Spleen (tissue), 11 donors: ENCODE measurements around the gene ADNP2. TPM values are rescaled to one million over a fixed set of nuclear protein-coding genes. Genes with fewer than 3 reads are reported as not detected.

Experiments
- DNase-seq: peaks from one replicate; pipeline ENCODE4 v3.0.0-alpha.2; 2020
- H3K27ac ChIP-seq, 8 donors: fragments of 200-600 bp; sonication (generic) in 7 of 8; 1 replicate in 4 of 8; 2 replicates in 4 of 8; pipeline versions ENCODE4 v1.5.0 to v1.8.0; 2016 to 2021; ENCODE audit warnings: inconsistent platforms in 4 of 8, mild to moderate bottlenecking in 4 of 8, moderate library complexity in 1 of 8
- H3K27me3 ChIP-seq, 7 donors: fragments of 200-600 bp; sonication (generic) in 6 of 7; replicated peaks in 1 of 7; 1 replicate in 4 of 7; 2 replicates in 3 of 7; pipeline versions ENCODE4 v1.5.0 to v1.8.0; 2016 to 2021; ENCODE audit warnings: inconsistent platforms in 3 of 7, mild to moderate bottlenecking in 1 of 7
- H3K36me3 ChIP-seq, 6 donors: fragments of 200-600 bp; sonication (generic) in 5 of 6; 1 replicate in 4 of 6; 2 replicates in 2 of 6; pipeline versions ENCODE4 v1.5.0 to v1.8.0; 2016 to 2021; ENCODE audit warnings: inconsistent platforms in 2 of 6
- H3K4me1 ChIP-seq, 6 donors: fragments of 200-600 bp; sonication (generic) in 5 of 6; 1 replicate in 3 of 6; 2 replicates in 3 of 6; pipeline versions ENCODE4 v1.5.0 to v1.8.0; 2016 to 2021; ENCODE audit warnings: inconsistent platforms in 3 of 6
- H3K4me3 ChIP-seq, 8 donors: fragments of 200-600 bp; sonication (generic) in 7 of 8; 1 replicate in 4 of 8; 2 replicates in 4 of 8; pipeline versions ENCODE4 v1.5.0 to v1.8.0; 2016 to 2021; ENCODE audit warnings: inconsistent platforms in 4 of 8, mild to moderate bottlenecking in 4 of 8, moderate library complexity in 2 of 8
- H3K9me3 ChIP-seq, 8 donors: fragments of 200-600 bp; sonication (generic) in 7 of 8; 1 replicate in 4 of 8; 2 replicates in 4 of 8; pipeline versions ENCODE4 v1.5.0 to v1.8.0; 2016 to 2021; ENCODE audit warnings: inconsistent platforms in 4 of 8
- POLR2A ChIP-seq, 3 donors: fragments of 450-650 bp; IDR thresholded peaks; one replicate each; pipeline ENCODE4 v1.5.1; 2017; ENCODE audit warnings: antibody characterized with exemption in 3 of 3, mild to moderate bottlenecking in 1 of 3
- POLR2AphosphoS5 ChIP-seq, 3 donors: sonication (generic); formaldehyde crosslinking; IDR thresholded peaks; one replicate each; pipeline ENCODE4 v1.5.1; 2017; ENCODE audit warnings: antibody characterized with exemption in 3 of 3
- WGBS, 5 donors: extraction: QIAGEN DNeasy Blood & Tissue Kit in 3 of 5; methylation state at CpG; one replicate each; pipeline versions ENCODE4 v1.1.5 to v1.1.7; 2013 to 2018; 5-methylcytosine and 5-hydroxymethylcytosine counted together
- intact Hi-C: fragments of 100-400 bp; cut with DNase I; formaldehyde crosslinking; loops from one replicate; pipeline ENCODE4 v1.15.0; 2023; ENCODE audit warnings: low total_unique reads
- polyA plus RNA-seq, 3 donors: library from polyadenylated mRNA; stranded (reverse); fragments of 200-250 nt; gene quantifications; one replicate each; pipeline ENCODE4 v1.2.1, GENCODE V29; 2013
- total RNA-seq, 7 donors: library from RNA; depleted of rRNA in 3 of 7; stranded (reverse); fragments of >200 nt in 3 of 7; fragmentation: NEBNext Ultra II Directional in 4 of 7; extraction: Animal tissue kit (Norgen Biotek cat#: 25700) in 4 of 7; gene quantifications; one replicate each; pipeline versions ENCODE4 v1.1.0 to v1.2.1, GENCODE V29; 2016 to 2021
- TF ChIP-seq, protein P1 (sequence below), 11 experiments: fragments of 200-600 bp in 7 of 11; fragments of 450-650 bp in 4 of 11; sonication (generic) in 4 of 11; IDR thresholded peaks in 8 of 11; conservative IDR thresholded peaks in 3 of 11; 1 replicate in 7 of 11; 2 replicates in 4 of 11; pipeline versions ENCODE4 v1.4.0 to v1.8.0; 2016 to 2021; ENCODE audit warnings: antibody characterized with exemption in 11 of 11, inconsistent platforms in 4 of 11, mild to moderate bottlenecking in 1 of 11
- donor health status: healthy with polysubstance abuse.
- donor health status: DM: no; HTN: no; CAD: no; lungs with moderate emphysema.
- donor health status: DM: no; HTN: no; CAD: no.
- donor health status: Bipolar disorder and iron deficiency.
- donor health status: healthy.
- donor health status: DM: no; HTN: no; CAD: no.
- donor health status: DM: yes; HTN: yes; CAD: no.

ADNP2 gene
- total and polyA plus RNA-seq, 10 donors: 3.5 to 20.6 (median 15.1) TPM

DNA sequence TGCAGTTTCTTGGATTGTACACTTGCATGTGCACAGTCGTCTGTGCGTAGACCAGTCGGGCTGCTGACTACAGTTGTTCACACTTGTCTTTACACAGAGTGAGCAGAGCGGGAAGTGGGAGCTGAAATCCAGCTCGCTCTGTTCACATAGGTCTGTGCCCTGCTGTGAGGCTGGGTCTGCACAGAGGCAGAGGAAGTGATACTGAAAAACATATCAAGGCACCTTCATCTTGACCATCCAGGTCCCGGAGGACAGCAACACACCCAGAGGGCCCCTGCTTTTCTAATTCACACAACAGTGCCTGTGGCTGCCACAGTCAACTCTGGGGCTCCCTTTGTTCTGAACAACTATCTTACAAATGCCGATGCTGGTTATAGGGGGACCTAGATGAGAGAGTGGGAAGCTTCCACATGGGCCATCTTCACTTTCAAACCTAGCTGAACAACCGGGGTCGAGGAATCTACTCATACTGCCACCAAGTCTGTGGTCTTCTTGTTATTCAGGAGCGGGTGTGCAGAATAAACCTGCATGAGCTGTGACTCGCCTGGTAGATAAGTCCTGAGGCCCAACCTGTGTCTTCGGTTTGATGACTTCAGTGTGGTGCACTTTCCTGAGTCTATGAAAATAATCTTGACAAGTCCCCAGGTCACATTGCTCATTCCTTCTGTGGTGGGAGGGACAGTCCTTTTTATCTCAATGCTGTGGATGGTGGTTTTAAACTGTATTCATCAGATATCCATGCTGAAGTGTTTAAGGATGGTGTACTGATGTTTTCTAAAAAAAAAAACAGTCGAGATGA is 3.5 kb upstream of the ADNP2 start:
- H3K36me3 ChIP-seq: no peaks in the 10 kb centered on the region
- TF ChIP-seq, protein P1, sequence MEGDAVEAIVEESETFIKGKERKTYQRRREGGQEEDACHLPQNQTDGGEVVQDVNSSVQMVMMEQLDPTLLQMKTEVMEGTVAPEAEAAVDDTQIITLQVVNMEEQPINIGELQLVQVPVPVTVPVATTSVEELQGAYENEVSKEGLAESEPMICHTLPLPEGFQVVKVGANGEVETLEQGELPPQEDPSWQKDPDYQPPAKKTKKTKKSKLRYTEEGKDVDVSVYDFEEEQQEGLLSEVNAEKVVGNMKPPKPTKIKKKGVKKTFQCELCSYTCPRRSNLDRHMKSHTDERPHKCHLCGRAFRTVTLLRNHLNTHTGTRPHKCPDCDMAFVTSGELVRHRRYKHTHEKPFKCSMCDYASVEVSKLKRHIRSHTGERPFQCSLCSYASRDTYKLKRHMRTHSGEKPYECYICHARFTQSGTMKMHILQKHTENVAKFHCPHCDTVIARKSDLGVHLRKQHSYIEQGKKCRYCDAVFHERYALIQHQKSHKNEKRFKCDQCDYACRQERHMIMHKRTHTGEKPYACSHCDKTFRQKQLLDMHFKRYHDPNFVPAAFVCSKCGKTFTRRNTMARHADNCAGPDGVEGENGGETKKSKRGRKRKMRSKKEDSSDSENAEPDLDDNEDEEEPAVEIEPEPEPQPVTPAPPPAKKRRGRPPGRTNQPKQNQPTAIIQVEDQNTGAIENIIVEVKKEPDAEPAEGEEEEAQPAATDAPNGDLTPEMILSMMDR (IDR thresholded peaks at IDR 0.05 in 8 of 11, conservative IDR thresholded peaks at IDR 0.05 in 3 of 11): no peak
- no peak for TF ChIP-seq POLR2A (IDR thresholded peaks at IDR 0.05)
- TF ChIP-seq POLR2AphosphoS5 (IDR thresholded peaks at IDR 0.05): no peak
- H3K27me3 ChIP-seq: no peaks in the 10 kb centered on the region
- peaks cover 0 to 13% (median 0%) of the 10 kb centered on the region in 8 donors for H3K9me3 ChIP-seq
- no peak overlapping the region for H3K4me3 ChIP-seq
- peaks cover 6 to 29% (median 8%) of the 10 kb centered on the region in 6 donors for H3K4me1 ChIP-seq
- DNase-seq: no peak
- WGBS, 5 donors: 61 to 76% (median 69%) methylated on average over 13 of the region's 13 CpGs
- peak overlapping the region in 3 of 8 donors; percentile 27 to 39 (median 37) for H3K27ac ChIP-seq
- intact Hi-C loops: no loop called here

DNA sequence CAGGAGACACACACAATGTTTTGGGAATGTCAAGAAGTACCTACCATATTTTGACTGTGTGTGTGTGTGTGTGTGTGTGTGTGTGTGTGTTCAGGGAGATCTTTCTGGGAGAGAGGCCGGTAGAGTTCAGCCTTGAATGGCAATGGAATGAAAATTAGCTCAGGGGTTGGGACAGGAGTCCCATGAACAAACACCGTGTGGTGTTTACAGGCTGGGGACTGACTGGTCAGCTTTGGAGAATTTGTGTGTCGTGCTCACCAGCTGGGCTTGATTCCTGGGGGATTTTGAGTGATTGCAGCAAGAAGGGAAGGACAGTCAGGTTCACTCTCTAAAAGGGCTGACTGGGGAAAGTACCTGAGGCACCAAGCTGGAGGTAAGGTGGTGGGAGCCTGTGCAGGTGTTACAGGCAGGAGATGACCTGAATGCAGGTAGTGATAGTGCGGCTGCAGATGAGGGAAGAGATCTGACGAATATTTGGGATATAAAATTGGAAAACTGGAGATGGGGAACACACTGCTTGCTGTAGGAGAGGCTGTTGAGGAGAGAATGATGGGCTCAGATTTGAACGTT is 2.5 kb upstream of the ADNP2 start:
- no peak for TF ChIP-seq POLR2A (IDR thresholded peaks at IDR 0.05)
- TF ChIP-seq POLR2AphosphoS5 (IDR thresholded peaks at IDR 0.05): no peak
- TF ChIP-seq, protein P1 (IDR thresholded peaks at IDR 0.05 in 8 of 11, conservative IDR thresholded peaks at IDR 0.05 in 3 of 11): no peak
- no peak overlapping the region for H3K4me3 ChIP-seq
- DNase-seq: no peak
- intact Hi-C loops: no loop called here
- H3K27ac ChIP-seq: no peak overlapping the region
- peaks cover 12 to 39% (median 17%) of the 10 kb centered on the region in 6 donors for H3K4me1 ChIP-seq
- WGBS, 5 donors: 52 to 75% (median 66%) methylated on average over 5 to 6 of the region's 6 CpGs
- H3K27me3 ChIP-seq: no peaks in the 10 kb centered on the region
- H3K9me3 ChIP-seq: peaks cover 0 to 8% (median 0%) of the 10 kb centered on the region in 8 donors
- H3K36me3 ChIP-seq: no peaks in the 10 kb centered on the region

DNA sequence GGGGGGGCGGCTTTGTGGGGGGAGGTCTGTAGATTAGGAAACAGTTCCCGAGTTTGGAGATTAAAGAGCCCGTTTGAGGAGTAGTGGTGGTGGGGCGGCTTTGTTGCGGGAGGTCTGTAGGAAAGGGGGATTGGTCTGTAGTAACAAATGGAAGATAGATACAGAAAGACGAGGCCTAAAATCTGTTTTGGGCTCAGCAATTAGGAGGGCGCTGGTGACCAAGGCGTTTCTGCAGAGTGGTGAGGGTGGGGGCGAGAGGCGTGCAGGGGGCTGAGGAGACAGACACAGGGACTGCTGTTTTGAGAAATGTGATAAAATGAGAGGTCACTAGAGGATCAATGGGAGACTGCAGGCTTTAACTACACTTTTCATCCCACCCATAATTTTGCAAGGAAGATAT is 1.6 kb upstream of the ADNP2 start:
- no peak for TF ChIP-seq POLR2A (IDR thresholded peaks at IDR 0.05)
- TF ChIP-seq, protein P1 (IDR thresholded peaks at IDR 0.05 in 8 of 11, conservative IDR thresholded peaks at IDR 0.05 in 3 of 11): no peak
- no peak for TF ChIP-seq POLR2AphosphoS5 (IDR thresholded peaks at IDR 0.05)
- intact Hi-C loops: no loop called here
- Histone ChIP-seq H3K27me3 (no peaks in the 10 kb centered on the region), H3K9me3 (peaks cover 0 to 7% (median 0%) of the 10 kb centered on the region in 8 donors), H3K4me3 (no peak overlapping the region), H3K4me1 (peaks cover 12 to 48% (median 17%) of the 10 kb centered on the region in 6 donors), H3K27ac (peak overlapping the region in 3 of 8 donors; percentile 85 to 90 (median 85)), H3K36me3 (no peaks in the 10 kb centered on the region)
- 71 to 78% (median 76%) methylated on average over 10 of the region's 10 CpGs for WGBS, 5 donors
- DNase-seq: no peak

DNA sequence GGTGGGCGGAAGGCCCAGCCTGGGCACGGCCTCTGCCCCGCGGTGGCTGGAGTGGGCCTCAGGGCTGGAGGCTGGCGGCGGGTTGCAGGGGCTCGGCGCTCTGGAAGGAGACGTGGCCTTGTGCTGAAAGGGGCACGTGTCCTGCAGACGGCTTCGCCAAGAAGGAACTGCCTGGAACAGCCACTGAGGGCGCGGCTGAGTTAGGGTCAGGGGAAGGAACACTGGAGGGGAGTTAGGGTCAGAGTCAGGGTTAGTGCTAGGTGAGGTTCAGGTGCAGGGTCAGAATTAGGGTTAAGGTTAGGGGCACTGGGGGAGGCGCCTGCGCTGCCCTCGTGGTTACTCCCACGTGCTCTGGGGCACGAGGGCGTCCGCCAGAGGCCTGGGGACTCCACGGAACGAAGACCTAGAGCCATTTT is 933 bp upstream of the ADNP2 start:
- peak overlapping the region in 6 of 8 donors; percentile 83 to 90 (median 85) for H3K27ac ChIP-seq
- DNase-seq: peak; percentile 82
- TF ChIP-seq POLR2AphosphoS5 (IDR thresholded peaks at IDR 0.05) (peak in 1 of 3 donors; percentile 22), POLR2A (IDR thresholded peaks at IDR 0.05) (no peak)
- TF ChIP-seq, protein P1 (IDR thresholded peaks at IDR 0.05 in 8 of 11, conservative IDR thresholded peaks at IDR 0.05 in 3 of 11): no peak
- WGBS, 5 donors: 91 to 96% (median 92%) methylated on average over 23 of the region's 23 CpGs
- intact Hi-C loops: no loop called here
- H3K9me3 ChIP-seq: peaks cover 0 to 7% (median 0%) of the 10 kb centered on the region in 8 donors
- H3K4me3 ChIP-seq: no peak overlapping the region
- H3K27me3 ChIP-seq: no peaks in the 10 kb centered on the region
- no peaks in the 10 kb centered on the region for H3K36me3 ChIP-seq
- peaks cover 12 to 55% (median 18%) of the 10 kb centered on the region in 6 donors for H3K4me1 ChIP-seq
